Endothelial cell of umbilical vein (primary cell): ENCODE data around the gene GNPAT.

Experiments used
- MAX ChIP-seq: IDR thresholded peaks from 2 replicates; pipeline ENCODE4 v1.6.1; 2011; ENCODE audit not compliant: insufficient read depth, insufficient read length
- POLR2A ChIP-seq: IDR thresholded peaks from 2 replicates; pipeline ENCODE4 v1.6.1; 2012; ENCODE audit warnings: low read depth, mild to moderate bottlenecking, control low read depth, low read length
- TF ChIP-seq, protein P1 (sequence below), 2 donors: IDR thresholded peaks; 1 replicate in 1 of 2; 2 replicates in 1 of 2; pipeline ENCODE4 v1.5.1; 2011; ENCODE audit warnings: low read length in 2 of 2, mild to moderate bottlenecking in 2 of 2, moderate library complexity in 2 of 2, control low read depth in 1 of 2, inconsistent platforms in 1 of 2, low read depth in 1 of 2; ENCODE audit not compliant: insufficient read depth in 1 of 2; ENCODE audit errors: extremely low read depth in 1 of 2

DNA sequence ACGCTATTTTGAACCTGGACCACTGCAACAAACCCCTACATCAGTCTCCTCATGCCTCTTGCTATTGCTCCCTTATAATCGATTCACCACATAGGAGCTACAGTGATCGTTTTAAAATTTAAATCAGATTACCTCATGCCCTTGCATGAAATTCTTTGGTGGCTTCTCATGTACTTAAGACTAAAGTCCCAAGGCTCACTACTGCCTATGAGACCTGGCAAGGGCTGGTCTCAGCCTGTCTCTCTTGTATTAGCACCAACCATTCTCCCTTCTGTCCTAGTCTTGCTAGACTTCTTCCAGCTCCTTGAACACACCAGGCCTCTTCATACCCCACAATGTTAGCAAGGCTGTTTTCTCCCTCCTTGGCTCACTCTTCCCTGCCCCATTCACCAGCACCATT is 6.5 kb upstream of the GNPAT start:
- TF ChIP-seq, protein P1, sequence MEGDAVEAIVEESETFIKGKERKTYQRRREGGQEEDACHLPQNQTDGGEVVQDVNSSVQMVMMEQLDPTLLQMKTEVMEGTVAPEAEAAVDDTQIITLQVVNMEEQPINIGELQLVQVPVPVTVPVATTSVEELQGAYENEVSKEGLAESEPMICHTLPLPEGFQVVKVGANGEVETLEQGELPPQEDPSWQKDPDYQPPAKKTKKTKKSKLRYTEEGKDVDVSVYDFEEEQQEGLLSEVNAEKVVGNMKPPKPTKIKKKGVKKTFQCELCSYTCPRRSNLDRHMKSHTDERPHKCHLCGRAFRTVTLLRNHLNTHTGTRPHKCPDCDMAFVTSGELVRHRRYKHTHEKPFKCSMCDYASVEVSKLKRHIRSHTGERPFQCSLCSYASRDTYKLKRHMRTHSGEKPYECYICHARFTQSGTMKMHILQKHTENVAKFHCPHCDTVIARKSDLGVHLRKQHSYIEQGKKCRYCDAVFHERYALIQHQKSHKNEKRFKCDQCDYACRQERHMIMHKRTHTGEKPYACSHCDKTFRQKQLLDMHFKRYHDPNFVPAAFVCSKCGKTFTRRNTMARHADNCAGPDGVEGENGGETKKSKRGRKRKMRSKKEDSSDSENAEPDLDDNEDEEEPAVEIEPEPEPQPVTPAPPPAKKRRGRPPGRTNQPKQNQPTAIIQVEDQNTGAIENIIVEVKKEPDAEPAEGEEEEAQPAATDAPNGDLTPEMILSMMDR (IDR thresholded peaks at IDR 0.05; ENCODE audit: extremely low read depth in 1 of 2, insufficient read depth in 1 of 2, low read depth in 1 of 2, low read length in 2 of 2), result no peak
- TF ChIP-seq POLR2A (no peak), MAX (no peak)
